Adrenal gland (tissue), 5 donors: ENCODE measurements around the gene RGS7.

Experiments
- POLR2A ChIP-seq, 2 donors: fragments of 450-650 bp; IDR thresholded peaks; one replicate each; pipeline ENCODE4 v1.6.1; 2017; ENCODE audit warnings: antibody characterized with exemption in 2 of 2, mild to moderate bottlenecking in 2 of 2, moderate library complexity in 1 of 2
- TF ChIP-seq, protein P1 (sequence below), 6 experiments: fragments of 450-650 bp in 4 of 6; fragments of 200-600 bp in 2 of 6; sonication (generic) in 1 of 6; IDR thresholded peaks; 1 replicate in 5 of 6; 2 replicates in 1 of 6; pipeline versions ENCODE4 v1.5.1 to v1.8.0; 2016 to 2021; ENCODE audit warnings: antibody characterized with exemption in 6 of 6, mild to moderate bottlenecking in 2 of 6, moderate library complexity in 1 of 6
- donor health status: DM: no; HTN: no; CAD: no.

DNA sequence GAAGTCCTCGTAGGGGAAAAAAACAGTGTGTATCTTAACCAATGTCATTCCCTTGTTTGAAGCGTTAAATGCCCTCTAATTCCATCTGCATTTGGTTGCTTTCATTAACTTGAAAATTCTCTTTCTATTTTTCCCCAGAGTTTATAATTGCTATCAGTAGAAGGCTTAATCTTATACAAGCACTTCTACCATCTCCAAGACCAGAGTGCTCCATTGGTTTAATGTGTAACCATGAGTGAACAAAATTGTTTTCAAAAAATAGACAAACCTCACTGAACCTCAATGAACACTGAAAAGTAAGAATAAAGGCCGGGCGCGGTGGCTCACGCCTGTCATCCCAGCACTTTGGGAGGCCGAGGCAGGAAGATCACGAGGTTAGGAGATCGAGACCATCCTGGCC, 141.3 kb downstream of the RGS7 start:
- TF ChIP-seq, protein P1, sequence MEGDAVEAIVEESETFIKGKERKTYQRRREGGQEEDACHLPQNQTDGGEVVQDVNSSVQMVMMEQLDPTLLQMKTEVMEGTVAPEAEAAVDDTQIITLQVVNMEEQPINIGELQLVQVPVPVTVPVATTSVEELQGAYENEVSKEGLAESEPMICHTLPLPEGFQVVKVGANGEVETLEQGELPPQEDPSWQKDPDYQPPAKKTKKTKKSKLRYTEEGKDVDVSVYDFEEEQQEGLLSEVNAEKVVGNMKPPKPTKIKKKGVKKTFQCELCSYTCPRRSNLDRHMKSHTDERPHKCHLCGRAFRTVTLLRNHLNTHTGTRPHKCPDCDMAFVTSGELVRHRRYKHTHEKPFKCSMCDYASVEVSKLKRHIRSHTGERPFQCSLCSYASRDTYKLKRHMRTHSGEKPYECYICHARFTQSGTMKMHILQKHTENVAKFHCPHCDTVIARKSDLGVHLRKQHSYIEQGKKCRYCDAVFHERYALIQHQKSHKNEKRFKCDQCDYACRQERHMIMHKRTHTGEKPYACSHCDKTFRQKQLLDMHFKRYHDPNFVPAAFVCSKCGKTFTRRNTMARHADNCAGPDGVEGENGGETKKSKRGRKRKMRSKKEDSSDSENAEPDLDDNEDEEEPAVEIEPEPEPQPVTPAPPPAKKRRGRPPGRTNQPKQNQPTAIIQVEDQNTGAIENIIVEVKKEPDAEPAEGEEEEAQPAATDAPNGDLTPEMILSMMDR (IDR thresholded peaks at IDR 0.05) = no peak
- TF ChIP-seq POLR2A (IDR thresholded peaks at IDR 0.05) = no peak
